HG03066 (cell line): ENCODE measurements around the gene LHX8.
"Not testable (repeated sequence)": the region's sequence is repeated elsewhere in the genome, so short reads cannot be mapped to it uniquely, and the experiment has no call there.

Source experiments
- ATAC-seq: cut with Tn5 transposase; IDR thresholded peaks from one replicate; pipeline ENCODE4 v1.9.1; 2021; ENCODE audit warnings: low read depth; ENCODE audit not compliant: unreplicated experiment

The LHX8 gene

GRCh38 chr1:75133750-75134646 is at the start of gene LHX8:
TSS of gene LHX8 (plus strand) at chr1:75134388. CDS start at chr1:75136615, 2,227 bp downstream.
- ATAC-seq, result no peak

GRCh38 chr1:75085931-75086330 is 48.3 kb upstream of the LHX8 start:
- ATAC-seq, result no peak

GRCh38 chr1:75087278-75087677 is 46.9 kb upstream of the LHX8 start:
- no peak for ATAC-seq

GRCh38 chr1:75092141-75092540 is 42.0 kb upstream of the LHX8 start:
- no peak for ATAC-seq

GRCh38 chr1:75097654-75098053 is 36.5 kb upstream of the LHX8 start:
- no peak for ATAC-seq

- ATAC-seq, result no peak
Observed at GRCh38 chr1:75099581-75099980, 34.6 kb upstream of the LHX8 start.

- ATAC-seq, result no peak
Observed at GRCh38 chr1:75100481-75101092, 33.6 kb upstream of the LHX8 start.

- not testable (repeated sequence) for ATAC-seq
Observed at GRCh38 chr1:75112362-75112951, 21.7 kb upstream of the LHX8 start.

GRCh38 chr1:75115654-75116053 is 18.5 kb upstream of the LHX8 start:
- no peak for ATAC-seq

- no peak for ATAC-seq
Observed at GRCh38 chr1:75123756-75124155, 10.4 kb upstream of the LHX8 start.

- ATAC-seq, result no peak
Observed at GRCh38 chr1:75124510-75124909, 9.7 kb upstream of the LHX8 start.

GRCh38 chr1:75125161-75125726 is 8.9 kb upstream of the LHX8 start:
- no peak for ATAC-seq

GRCh38 chr1:75126611-75127101 is 7.5 kb upstream of the LHX8 start:
- no peak for ATAC-seq

GRCh38 chr1:75127916-75128717 is 6.1 kb upstream of the LHX8 start:
- no peak for ATAC-seq

GRCh38 chr1:75129660-75129982 is 4.6 kb upstream of the LHX8 start:
- no peak for ATAC-seq

- no peak for ATAC-seq
Observed at GRCh38 chr1:75129983-75130789, 4.0 kb upstream of the LHX8 start.

- ATAC-seq, result no peak
Observed at GRCh38 chr1:75130865-75131564, 3.2 kb upstream of the LHX8 start.

GRCh38 chr1:75131565-75132241 is 2.5 kb upstream of the LHX8 start:
- ATAC-seq, result no peak
